Loucy (cell line): ENCODE results near the gene CDH12.

ENCODE experiments used
- H2AFZ ChIP-seq: fragments of 200-600 bp; sonication (generic); 2 replicates; pipeline ENCODE4 v1.6.0; 2016; ENCODE audit warnings: antibody characterized with exemption, mild to moderate bottlenecking, low read length, moderate library complexity
- H3F3A ChIP-seq: fragments of 200-600 bp; 2 replicates; pipeline ENCODE4 v1.6.0; 2016; ENCODE audit warnings: antibody characterized with exemption, low read depth, mild to moderate bottlenecking
- H3K27me3 ChIP-seq: fragments of 200-600 bp; sonication (generic); 2 replicates; pipeline ENCODE4 v1.6.1; 2014; ENCODE audit warnings: low read length, mild to moderate bottlenecking; ENCODE audit not compliant: insufficient read depth, poor library complexity, severe bottlenecking
- H3K36me3 ChIP-seq: fragments of 200-600 bp; sonication (generic); 2 replicates; pipeline ENCODE4 v1.6.1; 2016; ENCODE audit warnings: low read length; ENCODE audit not compliant: insufficient read depth
- H3K4me1 ChIP-seq: fragments of 200-600 bp; sonication (generic); 2 replicates; pipeline ENCODE4 v1.5.1; 2014; ENCODE audit warnings: low read length, mild to moderate bottlenecking; ENCODE audit not compliant: insufficient read depth, poor library complexity, severe bottlenecking
- H3K4me2 ChIP-seq: fragments of 200-600 bp; sonication (generic); 2 replicates; pipeline ENCODE4 v1.6.0; 2014; ENCODE audit warnings: antibody characterized with exemption, low read length, low read depth, mild to moderate bottlenecking; ENCODE audit not compliant: poor library complexity, severe bottlenecking
- H3K4me3 ChIP-seq: fragments of 200-600 bp; sonication (generic); 2 replicates; pipeline ENCODE4 v1.5.1; 2014; ENCODE audit warnings: low read length, mild to moderate bottlenecking, mixed read lengths; ENCODE audit not compliant: poor library complexity, severe bottlenecking
- H3K79me2 ChIP-seq: fragments of 200-600 bp; sonication (generic); 2 replicates; pipeline ENCODE4 v1.6.1; 2014; ENCODE audit warnings: low read length; ENCODE audit not compliant: insufficient read depth
- H3K9ac ChIP-seq: fragments of 200-600 bp; sonication (generic); 2 replicates; pipeline ENCODE4 v1.6.0; 2014; ENCODE audit warnings: mild to moderate bottlenecking, low read depth, low read length, moderate library complexity; ENCODE audit not compliant: poor library complexity, severe bottlenecking
- H3K9me2 ChIP-seq: fragments of 200-600 bp; sonication (generic); replicated peaks from 2 replicates; pipeline ENCODE4 v1.6.1; 2016; ENCODE audit warnings: low read depth, low read length, mixed read lengths
- H3K9me3 ChIP-seq: fragments of 200-600 bp; sonication (generic); 2 replicates; pipeline ENCODE4 v1.6.1; 2014; ENCODE audit warnings: mild to moderate bottlenecking, antibody characterized with exemption, low read length, low read depth; ENCODE audit not compliant: insufficient read depth
- H4K20me1 ChIP-seq: fragments of 200-600 bp; sonication (generic); 2 replicates; pipeline ENCODE4 v1.6.0; 2014; ENCODE audit warnings: antibody characterized with exemption, low read length, mild to moderate bottlenecking; ENCODE audit not compliant: insufficient read depth, poor library complexity, severe bottlenecking
- CTCF ChIP-seq: fragments of 200-600 bp; sonication (generic); conservative IDR thresholded peaks from 2 replicates; pipeline ENCODE4 v1.5.1; 2014; ENCODE audit warnings: mild to moderate bottlenecking, antibody characterized with exemption, low read length
- EZH2phosphoT487 ChIP-seq: fragments of 200-600 bp; IDR thresholded peaks from 2 replicates; pipeline ENCODE4 v1.6.1; 2018; ENCODE audit warnings: antibody characterized with exemption, mild to moderate bottlenecking, moderate library complexity, borderline replicate concordance

CDH12 gene

GRCh38 chr5:22706901-22707300 lies 146.2 kb downstream of the CDH12 start:
- no peaks in the 10 kb centered on the region for H3K79me2 ChIP-seq
- no peak overlapping the region for H3K4me3 ChIP-seq
- no peaks in the 10 kb centered on the region for H3K36me3 ChIP-seq
- no peaks in the 10 kb centered on the region for H3K9me3 ChIP-seq
- no peak for TF ChIP-seq EZH2phosphoT487
- TF ChIP-seq CTCF: no peak
- H3K27me3 ChIP-seq: no peaks in the 10 kb centered on the region
- H4K20me1 ChIP-seq: no peaks in the 10 kb centered on the region
- no peaks in the 10 kb centered on the region for H3K4me1 ChIP-seq
- H2AFZ ChIP-seq: no peak overlapping the region
- no peak overlapping the region for H3K4me2 ChIP-seq
- H3K9me2 ChIP-seq: no peaks in the 10 kb centered on the region
- no peaks in the 10 kb centered on the region for H3F3A ChIP-seq
- H3K9ac ChIP-seq: no peak overlapping the region

- H3K9me3 ChIP-seq: no peaks in the 10 kb centered on the region
- no peak overlapping the region for H3K9ac ChIP-seq
- no peak overlapping the region for H3K4me3 ChIP-seq
- H3K27me3 ChIP-seq: no peaks in the 10 kb centered on the region
- H3F3A ChIP-seq: no peaks in the 10 kb centered on the region
- no peaks in the 10 kb centered on the region for H3K9me2 ChIP-seq
- H3K4me2 ChIP-seq: no peak overlapping the region
- H4K20me1 ChIP-seq: no peaks in the 10 kb centered on the region
- H2AFZ ChIP-seq: no peak overlapping the region
- TF ChIP-seq CTCF (no peak), EZH2phosphoT487 (no peak)
- H3K4me1 ChIP-seq: no peaks in the 10 kb centered on the region
- H3K79me2 ChIP-seq: no peaks in the 10 kb centered on the region
- H3K36me3 ChIP-seq: no peaks in the 10 kb centered on the region
Measured at GRCh38 chr5:22699319-22699718, 153.8 kb downstream of the CDH12 start.

- Histone ChIP-seq H3K36me3 (no peaks in the 10 kb centered on the region), H3K9ac (no peak overlapping the region), H3K27me3 (no peaks in the 10 kb centered on the region), H3K4me3 (no peak overlapping the region), H3F3A (no peaks in the 10 kb centered on the region), H4K20me1 (no peaks in the 10 kb centered on the region), H3K9me3 (no peaks in the 10 kb centered on the region), H3K79me2 (no peaks in the 10 kb centered on the region), H3K9me2 (no peaks in the 10 kb centered on the region), H2AFZ (no peak overlapping the region), H3K4me2 (no peak overlapping the region), H3K4me1 (no peaks in the 10 kb centered on the region)
- TF ChIP-seq EZH2phosphoT487 (no peak), CTCF (no peak)
Measured at GRCh38 chr5:22693121-22693520, 160.0 kb downstream of the CDH12 start.
